ENCODE data around the gene OGFOD2.

Gene OGFOD2

GRCh38 chr12:122985338-122986257 lies 10.6 kb downstream of the OGFOD2 start:
- Histone ChIP-seq H3K79me2 (ENCODE audit: insufficient read depth, low read depth) (no peaks in the 10 kb centered on the region), H3K4me2 (no peak overlapping the region), H3K4me1 (ENCODE audit: low read depth, poor library complexity, severe bottlenecking) (no peaks in the 10 kb centered on the region), H3K4me3 (IDR thresholded peaks at IDR 0.05; ENCODE audit: insufficient read depth, low read depth, low read length) (no peak overlapping the region), H3K27me3 (ENCODE audit: insufficient read depth, low read depth) (no peaks in the 10 kb centered on the region), H2AFZ (ENCODE audit: low read depth) (no peak overlapping the region), H4K20me1 (ENCODE audit: insufficient read depth) (no peaks in the 10 kb centered on the region), H3K9ac (no peak overlapping the region), H3K27ac (no peak overlapping the region), H3K36me3 (ENCODE audit: insufficient read depth) (no peaks in the 10 kb centered on the region)
- no peak for TF ChIP-seq CTCF (conservative IDR thresholded peaks at IDR 0.05; ENCODE audit: low read depth, low read length)

DNA sequence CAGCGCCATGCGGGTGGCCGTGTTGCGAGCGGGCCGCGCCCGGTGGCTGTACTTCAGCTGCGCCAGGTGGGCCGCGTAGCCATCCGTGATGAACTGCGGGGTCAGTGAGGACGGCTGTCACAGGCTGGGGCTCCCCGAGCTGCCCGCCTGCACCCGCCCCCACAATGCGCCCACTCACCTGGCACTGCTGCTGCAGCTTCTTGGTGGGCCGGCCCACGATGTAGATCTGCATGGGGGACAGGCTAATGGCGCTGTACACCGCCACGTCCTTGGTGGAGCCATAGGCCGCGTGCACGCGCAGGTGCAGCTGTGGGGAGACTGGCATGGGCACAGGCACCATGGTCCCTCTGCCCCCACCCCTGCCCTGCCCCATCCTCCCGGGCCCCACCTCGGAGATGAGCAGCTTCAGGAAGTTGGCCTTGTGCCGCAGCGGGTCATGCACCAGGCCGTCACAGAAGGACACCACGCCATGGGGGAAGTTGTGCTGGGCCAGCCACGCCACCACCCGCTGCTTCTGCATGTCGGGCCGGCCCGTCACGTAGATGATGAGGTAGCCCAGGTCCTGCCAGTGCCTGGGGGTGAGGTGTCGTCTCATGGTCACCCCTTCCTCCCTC lies 11.3 kb downstream of the OGFOD2 start:
- no peaks in the 10 kb centered on the region for H3K36me3 ChIP-seq (ENCODE audit: insufficient read depth)
- no peaks in the 10 kb centered on the region for H3K27me3 ChIP-seq (ENCODE audit: insufficient read depth, low read depth)
- H3K4me3 ChIP-seq (IDR thresholded peaks at IDR 0.05; ENCODE audit: insufficient read depth, low read depth, low read length) = no peak overlapping the region
- H3K79me2 ChIP-seq (ENCODE audit: insufficient read depth, low read depth) = no peaks in the 10 kb centered on the region
- TF ChIP-seq CTCF (conservative IDR thresholded peaks at IDR 0.05; ENCODE audit: low read depth, low read length) = no peak
- H3K4me2 ChIP-seq = no peak overlapping the region
- H4K20me1 ChIP-seq (ENCODE audit: insufficient read depth) = no peaks in the 10 kb centered on the region
- H2AFZ ChIP-seq (ENCODE audit: low read depth) = no peak overlapping the region
- no peak overlapping the region for H3K9ac ChIP-seq
- no peaks in the 10 kb centered on the region for H3K4me1 ChIP-seq (ENCODE audit: low read depth, poor library complexity, severe bottlenecking)
- H3K27ac ChIP-seq = no peak overlapping the region

DNA sequence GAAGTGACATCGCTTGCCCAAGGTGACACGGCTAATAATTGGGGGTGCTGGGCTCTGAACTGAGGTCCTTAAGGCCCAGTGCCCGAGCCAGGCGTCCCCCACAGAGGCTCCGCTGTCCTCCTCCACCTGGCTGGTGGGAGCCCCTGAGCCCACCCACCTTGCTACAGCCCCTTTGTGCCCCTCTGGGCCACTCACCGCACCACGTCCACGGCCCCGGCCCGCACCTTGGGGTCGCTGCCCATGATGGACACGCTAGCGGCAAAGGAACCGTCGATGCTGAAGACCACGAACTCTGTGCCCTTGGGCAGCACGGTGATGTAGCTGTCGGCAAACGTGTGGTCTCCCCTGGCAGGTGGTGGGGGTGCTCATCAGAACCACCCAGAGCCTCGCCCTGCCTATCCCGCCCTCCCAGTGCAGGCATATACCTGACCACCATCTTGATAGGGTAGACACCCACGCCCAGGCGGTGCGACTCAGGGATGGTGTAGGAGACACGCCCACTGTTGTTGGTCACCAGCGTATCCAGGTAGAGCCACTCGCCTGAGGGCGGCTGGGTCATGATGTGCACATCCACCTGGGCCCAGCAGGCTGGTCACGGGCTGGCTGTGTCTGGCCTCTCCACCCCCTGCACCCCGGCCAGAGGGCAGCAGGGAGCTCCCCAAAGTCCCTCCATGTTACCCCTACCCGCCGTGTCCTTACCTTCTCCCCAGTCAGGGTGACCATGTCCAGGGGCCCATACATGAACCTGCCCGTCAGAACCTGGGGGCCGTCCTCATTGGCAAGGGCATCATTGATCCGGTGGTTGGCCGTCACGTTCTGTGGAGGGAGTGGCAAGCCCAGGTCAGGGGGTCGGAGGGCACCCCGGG lies 12.3 kb downstream of the OGFOD2 start:
- Histone ChIP-seq H3K9ac (no peak overlapping the region), H3K27ac (no peak overlapping the region), H2AFZ (ENCODE audit: low read depth) (no peak overlapping the region), H3K4me1 (ENCODE audit: low read depth, poor library complexity, severe bottlenecking) (no peaks in the 10 kb centered on the region), H3K4me3 (IDR thresholded peaks at IDR 0.05; ENCODE audit: insufficient read depth, low read depth, low read length) (no peak overlapping the region), H3K4me2 (no peak overlapping the region), H3K27me3 (ENCODE audit: insufficient read depth, low read depth) (no peaks in the 10 kb centered on the region), H4K20me1 (ENCODE audit: insufficient read depth) (no peaks in the 10 kb centered on the region), H3K36me3 (ENCODE audit: insufficient read depth) (no peaks in the 10 kb centered on the region), H3K79me2 (ENCODE audit: insufficient read depth, low read depth) (no peaks in the 10 kb centered on the region)
- no peak for TF ChIP-seq CTCF (conservative IDR thresholded peaks at IDR 0.05; ENCODE audit: low read depth, low read length)

- Histone ChIP-seq H3K4me1 (ENCODE audit: low read depth, poor library complexity, severe bottlenecking) (peaks cover 7% of the 10 kb centered on the region), H3K27me3 (ENCODE audit: insufficient read depth, low read depth) (no peaks in the 10 kb centered on the region), H3K36me3 (ENCODE audit: insufficient read depth) (no peaks in the 10 kb centered on the region), H3K4me3 (IDR thresholded peaks at IDR 0.05; ENCODE audit: insufficient read depth, low read depth, low read length) (no peak overlapping the region), H3K4me2 (no peak overlapping the region), H4K20me1 (ENCODE audit: insufficient read depth) (no peaks in the 10 kb centered on the region), H3K9ac (no peak overlapping the region), H3K27ac (no peak overlapping the region), H3K79me2 (ENCODE audit: insufficient read depth, low read depth) (no peaks in the 10 kb centered on the region), H2AFZ (ENCODE audit: low read depth) (no peak overlapping the region)
- TF ChIP-seq CTCF (conservative IDR thresholded peaks at IDR 0.05; ENCODE audit: low read depth, low read length) = no peak
Observed at GRCh38 chr12:122988036-122988435, 13.0 kb downstream of the OGFOD2 start.

Measured in KMS-11 (cell line).